Activated naive CD8-positive, alpha-beta T cell treated with anti-CD3 and anti-CD28 coated beads, Interleukin-2, amount 50 U/mL, for 16 hours (primary cell): ENCODE measurements around the gene STAT3.
"Not testable (repeated sequence)": the region's sequence is repeated elsewhere in the genome, so short reads cannot be mapped to it uniquely, and the experiment has no call there.

Experiments
- DNase-seq: peaks from one replicate; pipeline ENCODE4 v3.0.0-alpha.2; 2020; ENCODE audit warnings: low read depth, low spot score

STAT3 gene

DNA sequence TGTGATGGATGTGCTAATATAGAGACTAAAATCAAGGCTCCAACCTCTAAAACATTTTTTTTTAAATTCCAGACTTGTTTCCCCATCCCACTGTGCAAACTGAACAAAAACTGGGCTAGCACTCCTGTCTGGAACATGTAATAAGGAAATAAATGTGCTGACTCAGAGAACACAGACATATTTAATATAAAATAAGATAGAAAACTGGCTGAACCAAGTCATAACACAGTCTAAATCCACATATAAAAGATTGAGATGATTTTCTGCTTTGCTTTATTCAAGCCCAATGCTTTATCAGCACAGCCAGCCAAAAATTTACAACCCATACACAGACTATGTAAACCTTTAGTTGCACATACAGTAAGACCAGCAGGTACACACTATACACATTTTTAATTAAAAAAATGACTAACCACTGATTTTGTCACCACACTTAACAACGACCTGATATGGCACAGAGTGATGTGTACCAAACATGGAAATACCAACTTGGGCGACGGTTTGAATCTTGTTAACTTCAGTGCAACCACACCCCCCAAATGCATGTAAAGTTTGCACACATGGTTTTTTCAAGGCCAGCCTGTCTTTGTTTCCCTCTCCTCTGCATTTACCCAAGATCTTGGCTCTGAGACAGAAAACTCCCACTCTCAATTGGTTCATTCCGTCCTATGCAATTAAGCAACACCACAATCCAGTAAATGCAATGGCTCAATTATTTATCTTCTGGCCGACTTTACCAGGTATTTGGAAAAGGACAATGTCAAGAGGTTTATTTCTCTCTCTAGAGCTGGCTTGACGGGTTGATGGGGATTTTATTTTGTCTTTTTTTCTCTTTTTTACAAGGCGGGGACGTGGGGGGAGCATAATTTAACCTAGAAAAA, 1.2 kb downstream of the STAT3 start:
- no peak for DNase-seq

DNA sequence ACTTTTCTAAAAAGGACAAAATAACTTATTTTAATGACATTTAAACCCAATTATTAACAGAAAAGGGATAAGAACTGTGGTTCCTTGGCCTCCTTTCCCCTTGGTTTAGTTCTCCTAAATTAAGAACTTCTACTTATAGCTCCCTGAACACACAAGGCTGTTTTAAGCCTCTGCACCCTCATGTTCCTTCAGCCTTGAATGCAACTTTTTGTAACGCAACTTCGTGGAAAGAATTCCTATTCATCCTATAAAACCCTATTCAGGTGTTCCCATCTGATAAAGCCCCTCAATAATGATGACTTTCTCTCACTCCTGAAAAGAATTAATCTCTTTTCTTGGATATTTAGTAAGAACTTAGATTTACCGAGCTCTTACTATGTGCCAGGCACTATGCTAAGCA, 6.3 kb downstream of the STAT3 start:
- no peak for DNase-seq

DNA sequence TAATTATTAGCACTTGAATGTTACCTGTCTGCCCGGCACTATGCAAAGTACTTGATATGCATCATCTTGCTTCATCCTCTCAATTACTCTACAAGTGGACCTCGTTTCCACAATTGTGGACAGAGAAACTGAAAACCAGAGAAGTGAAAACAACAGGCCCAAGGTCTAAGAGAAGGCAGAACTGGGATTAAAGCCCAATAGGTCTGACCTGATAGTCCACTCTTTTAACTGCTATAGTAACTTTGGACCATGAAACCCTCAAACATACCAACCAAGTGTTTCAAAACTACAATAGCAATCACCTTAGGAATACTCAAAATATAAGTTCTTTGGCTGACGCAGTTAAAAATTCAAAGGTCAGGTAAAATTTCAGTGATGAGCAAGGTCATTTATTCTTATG, 7.3 kb downstream of the STAT3 start:
- no peak for DNase-seq

DNA sequence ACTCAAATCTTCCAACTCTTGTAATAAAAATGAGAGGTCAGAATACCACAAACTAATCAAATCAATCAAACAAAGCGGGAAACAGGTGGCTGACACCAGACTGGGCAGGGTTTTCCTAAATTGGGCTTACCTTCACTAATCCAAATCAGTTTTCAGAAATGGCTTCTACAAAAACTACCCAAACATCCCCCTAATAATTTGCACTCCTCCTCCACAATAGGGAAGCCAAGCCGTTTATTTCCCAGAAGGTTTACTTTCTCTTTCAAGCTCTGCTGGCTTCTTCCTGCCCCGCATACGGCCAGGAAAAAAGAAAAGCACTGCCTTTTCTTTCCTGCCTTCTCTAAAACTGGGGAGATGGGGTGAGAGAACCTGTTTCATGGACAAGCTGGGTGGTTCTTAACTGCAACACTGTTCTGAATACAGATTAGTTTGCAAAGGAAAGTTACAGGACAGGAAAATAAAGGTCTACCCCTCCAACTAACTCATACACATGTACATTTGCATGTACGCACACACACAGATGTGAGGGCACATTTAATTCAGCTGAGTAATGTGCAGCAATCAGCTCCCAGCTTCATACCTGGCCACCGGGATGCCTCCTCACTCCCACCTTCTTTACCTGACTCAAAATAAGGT, 9.2 kb downstream of the STAT3 start:
- DNase-seq, result no peak

DNA sequence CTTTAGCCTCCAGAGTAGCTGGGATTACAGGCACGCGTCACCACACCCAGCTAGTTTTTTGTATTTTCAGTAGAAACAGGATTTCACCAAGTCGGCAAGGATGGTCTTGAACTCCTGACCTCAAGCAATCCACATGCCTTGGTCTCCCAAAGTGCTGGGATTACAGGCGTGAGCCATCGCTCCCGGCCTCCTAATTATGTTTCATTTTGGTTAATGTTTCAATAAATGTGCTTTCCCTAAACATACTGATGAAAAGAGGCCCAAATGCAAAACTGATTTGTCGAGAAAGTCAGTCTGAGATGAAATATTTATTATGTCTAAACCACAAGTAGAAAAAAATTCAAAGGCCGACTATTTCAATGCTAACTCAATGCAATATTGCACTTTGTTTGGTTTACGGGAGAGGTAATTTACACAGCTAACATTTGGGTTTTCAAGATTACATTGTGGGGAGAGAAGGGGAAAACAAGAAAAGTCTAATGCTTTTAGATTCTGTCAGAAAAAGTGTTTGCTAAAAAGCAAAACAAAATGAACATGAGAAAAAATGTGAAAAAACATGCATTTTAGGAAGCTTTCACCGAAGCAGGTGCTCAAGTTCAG, 9.8 kb downstream of the STAT3 start:
- DNase-seq, result no peak

DNA sequence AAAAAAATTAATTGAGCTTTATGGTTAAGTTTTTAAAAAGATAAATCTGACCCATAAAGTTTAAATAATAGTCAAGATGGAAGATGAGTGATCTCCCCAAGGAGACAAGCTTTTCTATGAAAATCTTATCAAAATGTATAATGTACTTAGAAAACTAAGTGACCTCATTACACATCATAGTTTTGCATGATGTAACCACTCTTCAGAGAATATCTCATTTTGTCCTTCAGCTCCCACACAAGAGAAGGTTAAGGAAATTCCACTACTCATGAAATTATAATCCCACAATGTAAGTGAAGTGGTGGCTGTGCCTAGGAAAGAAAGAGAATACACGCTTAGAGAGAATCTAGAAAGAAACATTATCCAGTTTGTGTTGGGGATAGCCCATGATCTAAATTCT, 14.3 kb downstream of the STAT3 start:
- no peak for DNase-seq

DNA sequence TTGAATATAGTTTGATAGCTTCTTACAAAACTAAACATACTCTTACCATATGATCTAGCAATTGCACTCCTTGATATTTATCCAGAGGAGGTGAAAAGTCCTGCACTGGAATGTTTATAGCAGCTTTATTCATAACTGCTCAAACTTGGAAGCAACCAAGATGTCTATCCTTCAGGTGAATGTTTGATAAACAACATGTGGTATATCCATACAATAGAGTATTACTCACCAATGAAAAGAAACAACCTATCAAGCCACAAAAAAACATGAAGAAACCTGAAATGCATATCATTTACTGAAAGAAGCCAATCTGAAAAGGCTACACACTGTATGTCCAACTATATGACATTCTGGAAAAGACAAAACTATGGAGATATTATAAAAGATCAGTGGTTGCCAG, 16.1 kb downstream of the STAT3 start:
- no peak for DNase-seq

DNA sequence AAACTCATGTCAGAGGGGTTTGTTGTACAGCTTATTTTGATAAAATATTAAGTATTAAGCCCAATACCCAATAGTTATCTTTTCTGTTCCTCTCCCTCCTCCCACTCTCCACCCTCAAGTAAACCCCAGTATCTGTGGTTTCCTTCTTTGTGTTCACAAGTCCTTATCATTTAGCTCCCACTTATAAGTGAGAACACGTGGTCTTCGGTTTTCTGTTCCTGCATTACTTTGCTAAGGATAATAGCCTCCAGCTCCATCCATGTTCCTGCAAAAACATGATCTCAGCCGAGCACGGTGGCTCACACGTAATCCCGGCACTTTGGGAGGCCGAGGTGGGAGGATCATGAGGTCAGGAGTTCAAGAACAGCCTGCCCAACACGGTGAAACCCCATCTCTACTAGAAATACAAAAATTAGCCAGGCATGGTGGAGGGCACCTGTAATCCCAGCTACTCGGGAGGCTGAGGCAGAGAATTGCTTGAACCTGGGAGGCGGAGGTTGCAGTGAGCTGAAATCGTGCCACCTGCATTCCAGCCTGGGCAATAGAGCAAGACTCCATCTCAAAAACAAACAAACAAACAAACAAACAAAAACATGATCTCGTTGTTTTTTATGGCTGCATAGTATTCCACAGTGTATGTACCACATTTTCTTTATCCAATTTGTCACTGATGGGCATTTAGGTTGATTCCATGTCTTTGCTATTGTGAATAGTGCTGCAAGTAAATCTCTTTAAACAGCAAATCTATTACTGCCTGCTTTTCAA, 19.3 kb downstream of the STAT3 start:
- not testable (repeated sequence) for DNase-seq

DNA sequence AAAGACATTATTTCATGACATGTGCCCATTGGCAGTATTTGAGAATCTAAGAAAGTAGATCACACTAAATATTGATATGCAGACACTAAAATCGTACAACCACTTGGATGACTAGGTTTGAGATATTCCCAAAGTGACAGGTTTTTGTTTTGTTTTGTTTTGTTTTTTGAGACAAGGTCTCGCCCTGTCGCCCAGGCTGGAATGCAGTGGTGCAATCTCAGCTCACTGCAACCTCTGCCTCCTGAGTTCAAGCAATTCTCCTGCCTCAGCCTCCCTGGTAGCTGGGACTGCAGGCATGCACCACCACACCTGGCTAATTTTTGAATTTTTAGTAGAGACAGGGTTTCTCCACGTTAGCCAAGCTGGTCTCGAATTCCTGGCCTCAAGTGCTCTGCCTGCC, 19.9 kb downstream of the STAT3 start:
- DNase-seq, result not testable (repeated sequence)

DNA sequence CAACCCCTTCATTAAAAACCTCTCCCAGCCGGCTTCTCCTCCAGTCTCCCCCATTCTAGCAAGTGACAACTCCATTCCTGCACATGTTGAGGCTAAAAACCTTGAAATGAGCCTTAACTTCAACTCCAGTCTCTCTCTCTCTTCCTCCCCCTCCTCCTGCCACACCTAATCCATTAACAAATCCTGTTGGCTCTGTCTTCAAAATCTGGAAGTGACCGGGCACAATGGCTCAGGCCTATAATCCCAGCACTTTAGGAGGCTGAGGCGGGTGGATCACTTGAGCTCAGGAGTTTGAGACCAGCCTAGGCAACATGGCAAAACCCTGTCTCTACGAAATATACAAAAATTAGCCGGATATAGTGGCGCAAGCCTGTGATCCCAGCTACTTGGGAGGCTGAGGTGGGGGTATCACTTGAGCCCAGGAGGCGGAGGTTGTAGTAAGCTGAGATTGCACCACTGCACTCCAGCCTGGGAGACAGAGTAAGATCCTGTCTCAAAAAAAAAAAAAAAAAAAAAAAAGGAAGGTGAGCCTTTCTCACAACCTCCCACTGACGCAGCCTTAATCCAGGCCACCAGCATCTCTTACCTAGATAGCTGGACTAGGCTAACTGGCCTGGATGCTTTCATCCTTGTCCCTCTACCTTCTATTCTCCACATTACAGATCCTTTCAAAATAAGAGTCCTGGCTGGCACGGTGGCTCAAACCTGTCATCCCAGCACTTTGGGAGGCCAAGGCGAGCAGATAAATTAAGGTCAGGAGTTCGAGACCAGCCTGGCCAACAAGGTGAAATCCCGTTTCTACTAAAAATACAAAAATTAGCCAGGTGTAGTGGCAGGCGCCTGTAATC, 21.8 kb downstream of the STAT3 start:
- DNase-seq, result not testable (repeated sequence)

DNA sequence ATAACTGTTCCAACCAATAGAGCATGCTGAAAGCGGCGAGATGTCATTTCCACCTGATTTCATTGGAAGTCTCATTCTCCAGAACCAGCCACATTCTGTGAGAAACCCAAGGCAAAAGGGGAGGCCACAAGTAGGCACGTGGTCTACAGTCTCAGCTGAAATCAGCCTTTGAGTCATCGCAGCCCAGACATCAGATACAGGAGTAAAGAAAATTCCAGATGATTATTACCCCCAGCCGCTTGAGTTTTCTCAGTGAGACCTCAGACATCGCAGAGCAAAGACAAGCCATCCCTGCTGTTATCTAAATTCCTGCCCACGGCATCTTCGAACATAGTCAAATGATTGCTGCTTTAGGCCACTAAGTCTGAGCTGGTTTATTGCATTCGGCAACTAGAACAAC, 23.1 kb downstream of the STAT3 start:
- no peak for DNase-seq

DNA sequence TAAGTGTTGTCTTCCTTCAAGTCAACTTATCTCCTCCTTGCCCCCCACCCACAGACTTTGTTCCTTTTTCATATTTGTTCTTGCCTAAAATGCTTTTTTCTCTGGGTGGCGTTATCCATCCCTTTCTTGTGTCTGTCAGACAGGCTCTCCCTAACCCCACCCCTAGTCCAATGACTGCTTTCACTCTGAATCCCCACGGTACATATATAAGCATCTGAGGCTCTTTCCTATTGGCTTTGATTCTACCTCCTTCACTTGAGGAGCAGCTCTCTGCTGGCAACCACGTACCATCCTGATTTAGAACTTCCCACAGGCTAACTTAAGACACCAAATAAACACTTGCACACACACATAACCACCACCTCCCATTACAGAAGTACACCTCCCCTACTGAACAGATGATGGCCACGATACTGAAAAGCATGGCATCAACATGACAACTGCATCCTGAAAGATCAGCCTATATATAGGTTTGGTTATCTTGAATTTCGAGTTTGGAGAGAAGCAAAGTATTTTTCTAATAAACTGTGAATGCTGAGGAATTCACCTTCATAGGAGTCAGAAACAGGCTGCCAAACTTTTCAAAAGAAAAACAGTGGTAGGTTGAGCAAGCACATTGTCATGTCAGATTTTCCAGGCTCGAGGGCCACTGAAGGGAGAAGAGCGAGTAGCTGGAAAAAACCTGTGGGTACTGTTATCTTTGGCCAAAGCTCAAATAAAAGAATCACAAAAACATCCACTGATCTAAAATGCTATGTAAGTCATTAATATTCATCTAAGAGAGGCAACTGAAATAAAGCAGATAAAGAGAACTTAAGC, 24.3 kb downstream of the STAT3 start:
- DNase-seq, result no peak

DNA sequence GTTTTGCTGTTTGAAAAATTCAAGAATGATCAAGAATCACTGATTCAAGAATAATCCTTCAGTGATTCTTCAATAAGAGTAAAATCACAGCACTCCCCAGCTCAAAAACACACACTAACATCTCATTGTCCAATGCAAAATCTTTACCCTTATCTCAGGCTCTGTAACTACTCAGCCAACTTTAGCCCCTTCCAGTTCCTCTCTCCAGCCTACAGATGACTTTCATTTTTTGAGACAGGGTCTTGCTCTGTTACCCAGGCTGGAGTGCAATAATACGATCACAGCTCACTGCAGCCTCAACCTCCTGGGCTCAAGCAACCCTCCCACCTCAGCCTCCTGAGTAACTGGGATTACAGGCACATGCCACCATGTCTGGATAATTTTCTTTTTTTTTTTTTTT, 25.0 kb downstream of the STAT3 start:
- no peak for DNase-seq

DNA sequence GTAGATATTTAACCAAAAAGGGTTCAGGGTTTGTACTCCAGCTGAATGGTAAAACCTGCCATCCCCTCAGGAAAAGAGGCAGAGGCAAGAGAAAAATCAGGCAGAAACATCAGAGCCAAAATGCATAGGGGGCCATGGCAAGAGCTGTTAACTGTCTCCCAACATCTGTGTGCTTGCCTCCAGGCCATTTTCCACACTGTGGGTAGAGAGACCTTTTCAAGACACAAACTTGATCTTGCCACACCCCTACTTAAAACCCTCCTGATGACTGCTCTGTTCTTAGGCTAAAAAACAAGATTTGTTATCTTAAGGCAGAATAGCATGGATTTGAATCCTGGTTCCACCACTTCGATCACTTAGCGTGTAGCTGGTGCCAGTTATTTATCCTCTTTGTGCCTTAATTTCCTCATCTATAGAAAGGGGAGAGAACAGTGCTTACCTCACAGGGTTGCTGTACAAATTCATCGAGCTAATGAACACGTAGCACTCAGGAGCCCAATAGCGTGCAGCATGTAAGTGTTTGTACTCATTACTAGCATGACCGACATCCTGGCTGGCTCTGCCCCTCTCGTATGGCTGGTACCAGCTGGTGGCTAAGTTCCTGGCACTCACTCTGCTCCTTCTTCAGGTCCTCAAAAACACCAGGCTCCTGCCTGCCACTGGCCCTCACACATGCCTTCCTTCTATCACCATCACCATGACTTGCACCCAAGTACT, 25.8 kb downstream of the STAT3 start:
- no peak for DNase-seq

DNA sequence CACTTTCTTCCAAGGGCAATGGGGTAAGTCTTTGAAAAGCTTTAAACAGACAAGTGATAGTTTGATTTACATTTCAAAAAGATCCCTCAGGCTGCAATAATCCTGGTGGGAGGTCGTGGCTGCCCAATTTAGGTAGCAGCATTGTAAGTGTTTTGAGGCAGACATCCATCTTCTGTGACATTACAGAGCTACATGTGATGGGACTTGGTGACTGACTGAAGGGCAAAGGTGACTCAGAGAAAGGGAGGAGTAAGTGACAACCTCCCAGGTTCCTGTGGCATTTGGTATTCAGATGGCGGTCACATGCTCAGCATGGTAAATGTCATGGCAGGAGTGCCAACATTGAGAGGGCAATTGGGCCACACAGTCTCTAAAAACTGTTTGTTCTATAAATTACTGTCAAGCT, 26.5 kb downstream of the STAT3 start:
- DNase-seq, result no peak

DNA sequence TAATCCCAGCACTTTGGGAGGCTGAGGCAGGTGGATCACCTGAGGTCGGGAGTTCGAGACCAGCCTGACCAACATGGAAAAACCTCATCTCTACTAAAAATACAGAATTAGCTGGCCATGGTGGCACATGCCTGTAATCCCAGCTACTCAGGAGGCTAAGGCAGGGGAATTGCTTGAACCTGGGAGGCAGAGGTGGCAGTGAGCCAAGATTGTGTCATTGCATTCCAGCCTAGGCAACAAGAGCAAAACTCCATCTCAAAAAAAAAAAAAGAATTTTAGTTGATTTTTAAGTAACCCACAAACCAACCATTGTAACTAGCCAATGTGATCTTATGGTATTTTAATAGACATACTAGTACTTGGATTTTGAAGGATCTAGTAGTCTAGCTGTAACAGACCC, 27.9 kb downstream of the STAT3 start:
- DNase-seq, result not testable (repeated sequence)

DNA sequence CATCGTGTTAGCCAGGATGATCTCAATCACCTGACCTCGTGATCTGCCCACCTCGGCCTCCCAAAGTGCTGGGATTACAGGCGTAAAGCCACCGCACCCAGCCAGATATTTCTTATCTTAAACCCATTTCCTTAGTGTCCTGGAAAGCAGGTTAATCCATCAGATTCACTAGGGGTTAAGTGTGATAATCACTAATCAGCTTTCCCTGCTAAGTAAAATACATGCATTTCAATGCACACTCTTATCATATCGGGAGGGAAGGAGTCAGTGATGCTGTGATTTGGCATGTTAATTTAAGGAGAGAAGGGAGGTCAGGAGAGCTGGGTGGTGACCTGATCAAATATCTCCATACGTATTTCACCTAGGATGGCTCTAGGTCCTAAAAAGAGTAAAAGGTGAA, 29.1 kb downstream of the STAT3 start:
- DNase-seq, result no peak

DNA sequence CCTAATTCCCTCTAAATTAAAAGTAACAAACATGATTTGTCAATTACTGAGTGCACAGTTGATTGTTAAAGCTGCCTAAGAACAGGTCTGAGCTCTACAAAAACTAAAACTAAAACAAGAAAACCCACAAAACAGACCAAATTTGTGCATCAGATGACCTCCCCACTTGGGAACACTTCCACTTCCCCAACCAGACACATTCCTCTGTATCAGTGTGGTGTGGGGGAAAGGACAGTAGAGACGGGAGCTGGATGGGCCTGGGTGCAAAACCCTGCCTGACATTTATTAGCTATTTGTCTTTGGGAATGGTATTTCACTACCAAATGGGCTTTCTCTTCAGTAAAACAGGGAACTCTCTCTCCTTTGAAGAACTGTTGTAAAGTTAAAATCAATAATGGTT, 29.8 kb downstream of the STAT3 start:
- DNase-seq, result no peak

DNA sequence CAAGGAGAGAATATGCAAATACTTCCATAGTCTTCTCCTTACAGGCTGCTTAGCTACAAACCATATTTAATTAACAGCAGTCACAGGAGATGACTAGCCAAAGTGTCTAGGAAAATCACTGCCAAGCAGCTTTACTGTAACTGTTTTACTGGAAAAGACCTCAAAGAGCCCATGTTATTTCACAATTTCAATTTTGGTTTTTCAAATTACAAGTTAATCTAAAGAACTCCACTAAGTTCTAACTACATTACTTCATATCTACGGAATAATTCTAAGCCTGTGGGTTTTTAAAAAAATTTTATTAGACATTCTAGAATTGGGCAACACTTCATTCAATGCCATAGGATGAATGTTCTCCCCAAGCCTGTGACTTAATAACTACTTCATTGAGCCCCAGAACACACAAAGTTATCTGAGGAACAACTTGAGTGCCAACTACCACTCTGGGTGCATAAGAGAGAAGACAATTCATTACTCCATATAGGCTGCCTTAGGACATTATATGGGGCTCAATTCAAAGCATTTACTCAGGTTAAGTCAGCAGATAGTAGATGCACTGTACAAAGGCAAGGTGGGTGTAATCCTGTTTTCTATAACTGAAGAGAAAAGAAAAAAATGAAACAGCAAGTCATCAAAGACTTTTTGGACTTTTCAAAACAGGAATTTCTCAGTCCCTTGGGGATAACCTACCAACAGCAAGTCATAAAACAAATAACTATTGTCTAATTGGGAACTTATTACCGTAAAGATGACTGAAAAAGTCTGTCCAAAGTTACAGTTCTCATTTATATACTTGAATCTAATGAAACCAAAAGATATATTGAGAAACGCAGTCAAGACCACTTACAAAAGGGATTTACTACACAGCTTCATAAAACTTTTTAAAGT, 33.0 kb downstream of the STAT3 start:
- DNase-seq, result no peak
